CD4-positive, alpha-beta T cell treated with Interleukin-2 at 100 ng/mL for 4 hours (primary cell): ENCODE data around the gene PDE4C.

Experiments used
- DNase-seq: peaks from one replicate; pipeline ENCODE4 v3.0.0-alpha.2; 2020; ENCODE audit warnings: low spot score

The PDE4C gene

GRCh38 chr19:18225702-18226468 lies at the start of gene PDE4C:
Gene PDE4C, minus strand, starts transcription at chr19:18226438. Its CDS starts 23 bp downstream, at chr19:18226415.
- no peak for DNase-seq

GRCh38 chr19:18274781-18275356 lies 48.6 kb upstream of the PDE4C start:
- no peak for DNase-seq

GRCh38 chr19:18274219-18274780 lies 48.1 kb upstream of the PDE4C start, which contains the start of gene IQCN:
Gene IQCN, minus strand, starts transcription at chr19:18274452. Its CDS starts 4,974 bp downstream, at chr19:18269478.
- no peak for DNase-seq

- DNase-seq, result no peak
Measured at GRCh38 chr19:18273561-18274218, 47.5 kb upstream of the PDE4C start.

GRCh38 chr19:18271433-18271841 lies 45.2 kb upstream of the PDE4C start:
- no peak for DNase-seq

GRCh38 chr19:18270326-18270725 lies 44.1 kb upstream of the PDE4C start:
- DNase-seq, result no peak

- no peak for DNase-seq
Measured at GRCh38 chr19:18269070-18269723, 43.0 kb upstream of the PDE4C start.

GRCh38 chr19:18266771-18267686 lies 40.8 kb upstream of the PDE4C start:
- DNase-seq, result no peak

- DNase-seq, result no peak
Measured at GRCh38 chr19:18265582-18265981, 39.3 kb upstream of the PDE4C start.

GRCh38 chr19:18264971-18265540 lies 38.8 kb upstream of the PDE4C start:
- DNase-seq, result no peak

- no peak for DNase-seq
Measured at GRCh38 chr19:18264137-18264854, 38.1 kb upstream of the PDE4C start.

- DNase-seq, result no peak
Measured at GRCh38 chr19:18263324-18264136, 37.3 kb upstream of the PDE4C start.

- DNase-seq, result no peak
Measured at GRCh38 chr19:18262917-18263316, 36.7 kb upstream of the PDE4C start.

GRCh38 chr19:18262144-18262543 lies 35.9 kb upstream of the PDE4C start:
- no peak for DNase-seq

- no peak for DNase-seq
Measured at GRCh38 chr19:18261474-18261873, 35.2 kb upstream of the PDE4C start.

GRCh38 chr19:18259893-18260292 lies 33.7 kb upstream of the PDE4C start:
- no peak for DNase-seq

GRCh38 chr19:18257503-18258470 lies 31.5 kb upstream of the PDE4C start:
- no peak for DNase-seq
